HG03139 (cell line): ENCODE measurements around the gene BCL2.
A peak's percentile ranks its signal among the peaks of the same experiment; 100 is the strongest.
"Not testable (repeated sequence)": the region's sequence is repeated elsewhere in the genome, so short reads cannot be mapped to it uniquely, and the experiment has no call there.

Experiments used
- ATAC-seq: cut with Tn5 transposase; IDR thresholded peaks from one replicate; pipeline ENCODE4 v1.9.1; 2021; ENCODE audit not compliant: unreplicated experiment

The BCL2 gene

DNA sequence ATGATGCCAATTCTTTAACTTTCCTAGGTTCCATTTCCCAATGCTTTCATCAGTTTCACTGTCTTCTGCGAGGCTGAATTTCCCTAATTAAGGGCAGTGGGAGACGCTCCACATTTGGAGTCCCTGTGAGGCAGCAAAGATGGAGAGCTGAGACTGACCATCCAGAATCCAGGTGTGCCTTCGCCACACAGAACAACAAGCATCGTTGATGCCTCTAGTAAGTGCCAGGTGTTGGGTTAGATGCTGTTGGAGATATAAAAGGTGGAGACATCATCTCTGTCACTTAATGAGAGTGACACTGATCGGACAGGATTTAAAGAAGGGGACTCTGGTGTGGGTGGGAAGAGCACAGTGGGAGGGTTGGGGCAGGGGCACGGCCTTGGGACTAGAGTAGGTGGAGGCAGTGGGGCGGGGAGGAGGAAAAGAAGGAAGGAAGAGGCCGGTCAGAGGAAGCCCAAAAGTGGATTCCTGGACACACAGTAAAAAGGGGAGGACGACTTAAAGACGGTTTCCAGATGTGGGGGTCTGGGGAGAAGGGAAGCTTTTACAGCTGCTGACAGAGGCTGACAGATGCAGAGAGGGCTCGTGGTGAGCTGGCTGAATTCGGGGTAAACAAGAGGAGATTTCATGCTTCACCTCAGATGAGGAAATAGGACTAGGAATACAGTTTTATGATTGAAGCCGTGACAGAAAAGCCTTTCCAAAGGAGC lies 113.0 kb downstream of the BCL2 start:
- no peak for ATAC-seq

DNA sequence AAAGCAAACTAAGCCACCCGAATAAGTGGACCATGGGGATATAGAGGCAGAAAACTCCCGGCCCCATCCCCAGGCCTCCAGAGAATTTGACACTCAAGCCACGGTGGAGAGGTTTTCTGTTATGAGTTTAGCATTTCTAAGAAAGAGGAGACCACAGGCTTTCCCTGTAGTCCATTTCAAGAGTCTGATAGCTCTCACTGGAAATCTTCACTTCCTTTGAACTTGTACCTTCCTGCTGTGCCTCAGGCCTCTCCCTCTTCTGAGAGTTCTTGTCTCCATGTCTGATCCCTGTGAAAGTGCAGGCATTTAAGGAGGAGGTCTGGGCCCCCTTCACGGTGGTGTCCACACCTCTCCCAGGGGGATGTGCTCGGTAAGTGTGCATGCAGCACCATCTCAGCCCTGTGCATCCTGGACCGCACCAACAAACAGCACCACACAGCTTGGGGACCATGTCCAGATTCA lies 113.7 kb downstream of the BCL2 start:
- no peak for ATAC-seq

DNA sequence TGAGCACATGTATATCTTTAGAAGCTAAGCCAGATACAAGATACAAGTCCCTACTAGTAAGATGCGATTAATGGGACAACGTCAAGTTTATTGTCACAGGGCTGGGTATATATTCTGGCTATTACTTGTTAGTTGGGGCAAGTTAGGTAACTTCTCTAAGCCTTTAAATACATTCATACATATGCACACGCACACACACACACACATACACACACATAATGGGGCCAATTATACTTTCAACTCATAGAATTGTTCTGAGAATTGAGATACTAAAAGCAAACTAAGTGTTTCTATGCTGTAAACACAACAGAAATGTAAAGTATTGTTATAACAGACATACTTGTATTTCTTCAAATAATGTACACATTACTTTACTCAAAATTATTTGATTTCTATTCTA lies 116.1 kb downstream of the BCL2 start:
- ATAC-seq: no peak

DNA sequence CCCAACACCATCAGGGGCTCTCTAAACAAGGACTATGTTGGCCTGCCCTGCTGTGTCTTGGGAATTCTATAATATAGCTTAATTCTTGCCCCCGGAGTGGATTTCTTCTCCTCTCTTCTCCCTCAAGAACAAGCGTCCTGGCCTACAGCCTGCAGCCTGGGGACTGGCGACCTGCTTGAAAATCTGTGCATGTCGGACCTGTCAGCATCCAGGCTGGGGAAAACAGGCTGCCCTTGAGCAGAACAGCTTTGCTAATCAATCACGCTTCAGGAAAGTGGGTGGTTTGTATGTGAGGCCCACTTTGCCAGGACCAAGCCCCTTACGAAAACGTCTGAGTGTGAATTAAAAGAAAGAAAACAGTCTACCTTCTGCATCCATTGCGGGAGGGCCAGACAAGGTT lies 116.7 kb downstream of the BCL2 start:
- ATAC-seq: no peak

- not testable (repeated sequence) for ATAC-seq
These were observed 118.1 kb downstream of the BCL2 start for GRCh38 chr18:63201456-63201855.

DNA sequence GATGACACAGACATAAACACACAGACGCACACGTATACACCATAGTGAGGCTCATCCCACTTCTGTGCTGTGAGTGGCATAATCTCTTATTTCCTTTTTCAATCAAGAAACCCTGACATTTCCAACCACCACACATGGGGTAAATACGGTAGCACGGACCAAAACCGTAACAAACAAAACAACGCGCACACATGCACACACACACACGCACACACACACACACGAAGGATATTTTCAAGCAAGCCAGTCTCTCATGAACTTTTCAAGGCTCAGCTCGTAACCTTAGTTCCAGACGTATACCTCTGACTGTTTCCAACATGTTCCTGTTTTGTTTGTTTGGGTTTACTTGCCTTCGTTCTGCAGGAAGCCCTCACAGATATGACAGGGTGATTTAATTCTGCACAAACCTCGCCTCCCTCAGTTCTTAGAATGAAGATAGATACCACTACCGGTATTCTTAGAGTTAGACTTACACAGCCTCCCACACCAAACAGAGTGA lies 119.8 kb downstream of the BCL2 start:
- ATAC-seq: no peak

DNA sequence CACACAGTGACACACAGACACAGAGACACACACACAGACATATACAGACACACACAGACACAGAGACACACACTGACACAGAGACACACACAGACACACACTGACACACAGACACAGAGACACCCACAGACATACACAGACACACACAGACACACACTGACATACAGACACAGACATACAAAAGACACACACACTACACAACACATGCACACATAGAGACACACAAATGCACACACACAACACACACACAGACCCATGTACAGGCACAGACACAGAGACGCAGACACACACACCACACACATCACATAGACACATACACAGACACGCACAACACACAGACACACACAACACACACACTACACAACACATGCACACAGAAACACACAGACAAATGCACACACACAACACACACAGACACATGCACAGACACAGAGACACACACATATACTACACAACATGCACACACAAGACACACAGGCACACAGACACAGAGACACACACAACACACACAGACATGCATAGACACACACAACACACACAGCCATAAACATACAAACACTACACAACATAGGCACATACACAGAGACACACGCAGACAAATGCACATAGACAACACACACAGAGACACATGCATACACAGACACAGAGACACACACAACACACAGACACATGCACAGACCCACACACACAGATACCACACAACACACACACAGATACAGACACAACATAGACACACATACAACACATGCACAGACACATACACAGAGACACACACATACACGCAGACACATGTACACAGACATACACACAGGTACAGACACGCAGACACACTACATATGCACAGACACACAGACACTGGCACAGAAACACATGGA lies 120.5 kb downstream of the BCL2 start:
- no peak for ATAC-seq

DNA sequence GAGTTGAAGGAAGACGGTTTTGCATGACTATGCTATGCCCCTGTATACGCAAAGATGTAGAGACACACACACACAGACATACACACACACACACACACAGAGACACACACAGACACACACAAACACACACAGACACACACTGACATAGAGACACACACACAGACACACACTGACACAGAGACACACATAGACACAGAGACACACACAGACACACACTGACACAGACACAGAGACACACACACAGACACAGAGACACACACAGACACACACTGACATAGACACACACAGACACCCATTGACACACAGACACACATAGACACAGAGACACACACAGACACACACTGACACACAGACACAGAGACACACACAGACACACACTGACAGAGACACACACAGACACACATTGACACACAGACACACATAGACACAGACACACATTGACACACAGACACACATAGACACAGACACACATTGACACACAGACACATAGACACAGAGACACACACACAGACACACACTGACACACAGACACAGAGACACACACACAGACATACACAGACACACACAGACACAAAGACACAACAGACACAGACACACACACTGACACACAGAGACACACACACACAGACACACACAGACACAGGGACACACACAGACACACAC lies 121.3 kb downstream of the BCL2 start:
- ATAC-seq: no peak

DNA sequence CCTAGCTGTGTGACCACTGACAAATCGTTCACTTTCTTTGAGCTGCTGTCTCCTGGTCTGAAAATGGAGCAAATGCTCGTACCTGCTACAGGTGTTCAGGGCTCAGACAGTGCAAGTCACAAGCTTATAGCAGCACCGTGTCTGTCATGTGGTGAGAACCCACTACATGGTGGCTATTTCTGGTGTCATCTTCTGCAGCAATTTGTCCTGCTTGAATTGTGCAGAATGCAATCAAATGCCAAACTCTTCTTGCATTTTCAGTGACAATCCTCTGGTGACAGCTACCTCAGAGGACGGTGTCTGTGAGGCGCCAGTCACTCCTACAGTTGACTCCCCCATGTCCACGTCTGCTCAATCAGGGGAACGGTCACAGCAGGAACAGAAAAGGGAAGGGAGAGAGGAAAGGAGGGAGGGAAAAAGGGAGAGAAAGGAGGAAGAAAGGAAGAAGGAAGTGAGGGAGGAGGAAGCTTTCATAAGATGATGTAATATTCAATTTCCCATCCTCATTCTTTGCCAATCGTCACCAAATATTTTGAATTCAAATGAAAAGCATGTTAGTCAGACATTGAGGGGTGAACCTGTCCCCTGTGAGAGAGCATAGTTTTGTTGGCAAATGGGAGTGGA lies 122.2 kb downstream of the BCL2 start:
- no peak for ATAC-seq

- ATAC-seq: no peak
These were observed 124.0 kb downstream of the BCL2 start for GRCh38 chr18:63195326-63196159.

- ATAC-seq: peak; percentile 52
These were observed 126.7 kb downstream of the BCL2 start for GRCh38 chr18:63192885-63193349.

- peak; percentile 23 for ATAC-seq
These were observed 127.3 kb downstream of the BCL2 start for GRCh38 chr18:63192126-63192884.

GRCh38 chr18:63191413-63191812 lies 128.2 kb downstream of the BCL2 start:
- no peak for ATAC-seq

DNA sequence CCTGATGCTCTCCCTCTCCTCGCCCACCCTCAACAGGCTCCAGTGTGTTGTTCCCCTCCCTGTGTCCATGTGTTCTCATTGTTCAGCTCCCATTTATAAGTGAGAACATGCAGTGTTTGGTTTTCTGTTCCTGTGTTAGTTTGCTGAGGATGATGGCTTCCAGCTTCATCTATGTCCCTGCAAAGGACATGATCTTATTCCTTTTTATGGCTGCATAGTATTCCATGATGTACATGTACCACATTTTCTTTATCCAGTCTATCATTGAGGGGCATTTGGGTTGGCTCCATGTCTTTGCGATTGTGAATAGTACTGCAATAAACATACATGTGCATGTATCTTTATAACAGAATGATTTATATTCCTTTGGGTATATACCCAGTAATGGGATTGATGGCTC lies 128.7 kb downstream of the BCL2 start:
- not testable (repeated sequence) for ATAC-seq

GRCh38 chr18:63189817-63190216 lies 129.8 kb downstream of the BCL2 start:
- no peak for ATAC-seq

GRCh38 chr18:63189041-63189440 lies 130.5 kb downstream of the BCL2 start:
- ATAC-seq: no peak

- ATAC-seq: no peak
These were observed 131.6 kb downstream of the BCL2 start for GRCh38 chr18:63187791-63188460.

GRCh38 chr18:63187223-63187574 lies 132.4 kb downstream of the BCL2 start:
- no peak for ATAC-seq
